GM06990 (cell line): ENCODE results near the gene CPED1.

Experiments
- DNase-seq: peaks from one replicate; pipeline ENCODE4 v3.0.0-alpha.2; 2011; ENCODE audit not compliant: insufficient read length; ENCODE audit errors: extremely low read depth
- H3K27me3 ChIP-seq: replicated peaks from 2 replicates; pipeline ENCODE4 v1.6.0; 2011; ENCODE audit warnings: low read length; ENCODE audit not compliant: control insufficient read depth, insufficient read depth
- H3K36me3 ChIP-seq: 2 replicates; pipeline ENCODE4 v1.5.1; 2011; ENCODE audit warnings: low read length; ENCODE audit not compliant: control insufficient read depth, insufficient read depth
- H3K4me3 ChIP-seq: replicated peaks from 2 replicates; pipeline ENCODE4 v1.5.1; 2011; ENCODE audit warnings: low read depth, mild to moderate bottlenecking, control low read depth, low read length
- TF ChIP-seq, protein P1 (sequence below): IDR thresholded peaks from 2 replicates; pipeline ENCODE4 v1.5.1; 2011; ENCODE audit warnings: low read length, control low read depth, mild to moderate bottlenecking, inconsistent platforms; ENCODE audit not compliant: insufficient read depth, poor library complexity, severe bottlenecking

CPED1 gene

DNA sequence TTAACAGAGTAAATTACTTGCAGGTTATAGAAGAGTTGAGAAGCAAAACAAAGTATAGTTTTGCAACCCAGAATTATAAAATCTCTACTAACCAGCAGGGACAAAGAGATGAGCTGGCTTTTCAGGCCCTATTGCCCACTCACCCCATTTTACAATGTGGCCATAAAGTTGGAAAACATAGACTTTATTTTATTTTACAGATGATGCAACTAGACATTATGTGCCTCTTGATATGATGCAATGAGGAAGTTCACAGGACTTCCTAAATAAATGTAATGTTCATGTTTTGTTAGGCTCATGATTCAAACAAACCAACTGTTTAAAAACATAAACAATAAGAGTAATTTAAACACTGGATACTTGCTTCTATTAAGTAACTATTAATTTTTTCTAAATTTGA, 199.2 kb downstream of the CPED1 start:
- Histone ChIP-seq H3K36me3 (no peaks in the 10 kb centered on the region), H3K4me3 (no peak overlapping the region), H3K27me3 (no peaks in the 10 kb centered on the region)
- TF ChIP-seq, protein P1, sequence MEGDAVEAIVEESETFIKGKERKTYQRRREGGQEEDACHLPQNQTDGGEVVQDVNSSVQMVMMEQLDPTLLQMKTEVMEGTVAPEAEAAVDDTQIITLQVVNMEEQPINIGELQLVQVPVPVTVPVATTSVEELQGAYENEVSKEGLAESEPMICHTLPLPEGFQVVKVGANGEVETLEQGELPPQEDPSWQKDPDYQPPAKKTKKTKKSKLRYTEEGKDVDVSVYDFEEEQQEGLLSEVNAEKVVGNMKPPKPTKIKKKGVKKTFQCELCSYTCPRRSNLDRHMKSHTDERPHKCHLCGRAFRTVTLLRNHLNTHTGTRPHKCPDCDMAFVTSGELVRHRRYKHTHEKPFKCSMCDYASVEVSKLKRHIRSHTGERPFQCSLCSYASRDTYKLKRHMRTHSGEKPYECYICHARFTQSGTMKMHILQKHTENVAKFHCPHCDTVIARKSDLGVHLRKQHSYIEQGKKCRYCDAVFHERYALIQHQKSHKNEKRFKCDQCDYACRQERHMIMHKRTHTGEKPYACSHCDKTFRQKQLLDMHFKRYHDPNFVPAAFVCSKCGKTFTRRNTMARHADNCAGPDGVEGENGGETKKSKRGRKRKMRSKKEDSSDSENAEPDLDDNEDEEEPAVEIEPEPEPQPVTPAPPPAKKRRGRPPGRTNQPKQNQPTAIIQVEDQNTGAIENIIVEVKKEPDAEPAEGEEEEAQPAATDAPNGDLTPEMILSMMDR, result no peak
- no peak for DNase-seq

DNA sequence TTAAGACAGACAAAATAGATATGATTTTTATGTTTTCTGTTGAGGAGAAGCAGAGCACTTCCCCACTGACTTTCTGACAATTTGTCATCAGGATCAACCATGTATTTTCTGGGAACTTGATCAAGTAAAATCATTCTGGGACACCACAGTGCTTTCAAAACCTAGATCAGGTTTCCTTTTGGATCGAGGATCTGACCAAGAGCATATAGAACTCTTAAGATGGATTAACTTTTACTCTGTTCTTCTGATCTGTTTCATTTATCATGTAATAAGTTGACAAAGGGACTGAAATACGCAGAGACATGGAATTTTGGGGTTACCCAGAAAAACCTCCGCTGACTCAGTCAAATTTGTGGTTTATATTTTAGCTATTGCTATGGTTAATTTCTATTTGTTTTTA, 204.3 kb downstream of the CPED1 start:
- TF ChIP-seq, protein P1, result no peak
- Histone ChIP-seq H3K4me3 (no peak overlapping the region), H3K36me3 (no peaks in the 10 kb centered on the region), H3K27me3 (no peaks in the 10 kb centered on the region)
- no peak for DNase-seq

DNA sequence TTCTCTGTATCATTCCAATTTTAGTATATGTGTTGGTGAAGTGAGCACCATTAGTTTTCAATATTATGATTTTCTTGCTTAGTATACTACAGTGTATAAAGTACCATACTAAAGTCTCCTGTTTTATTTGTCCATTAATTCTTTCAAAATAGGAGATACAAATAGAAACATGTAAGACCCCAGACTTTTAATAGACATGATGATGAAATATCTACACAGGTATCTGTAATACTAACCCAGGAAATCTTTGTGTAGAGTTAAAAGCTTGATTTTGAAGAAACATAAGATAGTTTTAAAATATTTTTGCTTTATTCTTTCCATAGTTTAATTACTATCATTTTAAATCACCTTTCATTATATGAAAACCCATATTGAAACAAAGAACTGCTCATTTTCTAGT, 206.5 kb downstream of the CPED1 start:
- Histone ChIP-seq H3K4me3 (no peak overlapping the region), H3K27me3 (no peaks in the 10 kb centered on the region), H3K36me3 (no peaks in the 10 kb centered on the region)
- TF ChIP-seq, protein P1, result no peak
- DNase-seq, result no peak

DNA sequence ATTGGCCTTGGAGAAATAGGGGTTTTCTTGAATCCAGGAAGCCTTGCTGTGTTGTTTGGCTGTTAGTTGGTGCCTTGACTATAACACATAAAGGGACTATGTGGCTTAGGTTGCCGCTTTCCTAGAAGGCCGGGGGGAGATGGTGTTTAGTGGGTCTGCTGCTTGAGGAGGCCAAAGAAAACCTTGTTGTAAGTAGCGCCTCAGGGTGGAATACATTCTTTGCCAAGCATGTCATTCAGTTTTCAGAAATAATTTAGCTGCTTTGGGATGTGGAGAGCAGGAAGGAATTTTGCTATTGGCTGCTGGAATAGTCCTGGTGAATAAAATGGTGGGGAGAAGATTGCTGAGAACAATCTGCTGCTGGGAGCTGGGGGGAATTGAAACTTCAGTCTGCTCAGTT, 207.4 kb downstream of the CPED1 start:
- DNase-seq, result no peak
- no peak overlapping the region for H3K4me3 ChIP-seq
- H3K27me3 ChIP-seq, result no peaks in the 10 kb centered on the region
- TF ChIP-seq, protein P1, result no peak
- H3K36me3 ChIP-seq, result no peaks in the 10 kb centered on the region

DNA sequence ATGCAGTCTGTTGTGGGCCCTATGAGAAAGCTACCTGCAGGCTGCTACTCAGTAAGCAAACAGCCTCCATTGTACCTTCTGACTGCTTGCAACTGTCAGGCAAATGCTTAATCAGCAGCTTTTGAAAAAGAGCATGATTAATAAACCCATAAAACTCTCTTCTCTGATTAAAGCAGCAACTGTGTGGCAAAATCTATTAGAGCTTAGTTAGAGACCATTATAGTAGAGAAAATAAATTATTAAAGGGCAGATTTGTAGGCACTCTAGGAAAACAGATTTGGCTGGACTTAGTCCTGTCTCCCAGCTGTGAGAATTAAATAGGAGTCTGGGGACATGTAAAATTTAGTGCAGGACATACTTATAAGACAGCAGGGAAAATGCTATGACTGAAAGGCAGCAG, 207.8 kb downstream of the CPED1 start:
- TF ChIP-seq, protein P1, result no peak

DNA sequence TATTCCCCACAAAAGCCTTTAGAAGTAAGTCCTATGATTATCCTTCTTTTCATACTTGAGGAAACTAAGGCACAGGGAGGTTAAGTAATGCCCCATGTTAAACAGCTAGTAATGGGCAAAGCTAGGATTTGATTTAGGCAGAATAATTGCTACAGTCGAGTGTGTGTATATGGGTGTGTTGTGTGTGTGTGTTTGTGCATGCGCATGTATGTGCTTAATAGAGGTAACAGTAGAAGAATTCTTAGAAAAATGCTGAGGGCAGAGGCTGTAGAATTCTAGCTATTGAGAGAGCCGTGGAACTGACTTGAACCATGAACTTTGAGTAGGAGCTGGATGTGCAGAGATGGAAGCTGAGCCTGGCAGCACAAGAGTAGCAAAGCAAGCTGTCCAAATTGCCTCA, 208.9 kb downstream of the CPED1 start:
- no peak for DNase-seq
- Histone ChIP-seq H3K36me3 (no peaks in the 10 kb centered on the region), H3K4me3 (no peak overlapping the region), H3K27me3 (no peaks in the 10 kb centered on the region)
- TF ChIP-seq, protein P1, result no peak

More for the DNA sequence above, 207.8 kb downstream of the CPED1 start:
- Histone ChIP-seq H3K36me3 (no peaks in the 10 kb centered on the region), H3K4me3 (no peak overlapping the region), H3K27me3 (no peaks in the 10 kb centered on the region)
- no peak for DNase-seq
